GF-D8 (cell line): ENCODE results near the gene ANKRD34A.
A peak's percentile ranks its signal among the peaks of the same experiment; 100 is the strongest.

Experiments
- DNase-seq: peaks from one replicate; lab custom pipeline; 2025; lab: John Stamatoyannopoulos, UW

ANKRD34A gene

GRCh38 chr1:145990249-145990855 lies 26.0 kb upstream of the ANKRD34A start:
- no peak for DNase-seq

GRCh38 chr1:145988773-145989172 lies 24.4 kb upstream of the ANKRD34A start:
- no peak for DNase-seq

- no peak for DNase-seq
Observed at GRCh38 chr1:145987926-145988325, 23.6 kb upstream of the ANKRD34A start.

GRCh38 chr1:145986551-145986950 lies 22.2 kb upstream of the ANKRD34A start:
- DNase-seq, result no peak

- peak; percentile 78 for DNase-seq
Observed at GRCh38 chr1:145985502-145986439, 21.4 kb upstream of the ANKRD34A start.

GRCh38 chr1:145985129-145985501 lies 20.7 kb upstream of the ANKRD34A start:
- DNase-seq, result no peak

GRCh38 chr1:145983960-145984830 lies 19.8 kb upstream of the ANKRD34A start:
- no peak for DNase-seq

- DNase-seq, result no peak
Observed at GRCh38 chr1:145983206-145983675, 18.9 kb upstream of the ANKRD34A start.

- no peak for DNase-seq
Observed at GRCh38 chr1:145982010-145982723, 17.8 kb upstream of the ANKRD34A start.

- no peak for DNase-seq
Observed at GRCh38 chr1:145980457-145980994, 16.2 kb upstream of the ANKRD34A start.

- DNase-seq, result peak; percentile 28
Observed at GRCh38 chr1:145979746-145980456, 15.5 kb upstream of the ANKRD34A start.

GRCh38 chr1:145978854-145979745 lies 14.7 kb upstream of the ANKRD34A start:
- peak; percentile 96 for DNase-seq

GRCh38 chr1:145978471-145978853 lies 14.1 kb upstream of the ANKRD34A start:
- DNase-seq, result no peak

- DNase-seq, result peak; percentile 59
Observed at GRCh38 chr1:145977486-145978470, 13.4 kb upstream of the ANKRD34A start.

- no peak for DNase-seq
Observed at GRCh38 chr1:145977016-145977415, 12.6 kb upstream of the ANKRD34A start.

- no peak for DNase-seq
Observed at GRCh38 chr1:145975216-145975615, 10.8 kb upstream of the ANKRD34A start.

- DNase-seq, result no peak
Observed at GRCh38 chr1:145974721-145975120, 10.3 kb upstream of the ANKRD34A start.

GRCh38 chr1:145972580-145972979 lies 8.2 kb upstream of the ANKRD34A start:
- DNase-seq, result no peak
